Liver (tissue), 9 donors: ENCODE results near the gene DOCK6. TPM values are rescaled to one million over a fixed set of nuclear protein-coding genes. Genes with fewer than 3 reads are reported as not detected.

Source experiments
- DNase-seq: peaks from one replicate; pipeline ENCODE4 v3.0.0-alpha.2; 2017; ENCODE audit warnings: low spot score
- H3K27ac ChIP-seq, 2 donors: one replicate each; pipeline ENCODE4 v1.7.0; 2013; ENCODE audit warnings: inconsistent platforms in 2 of 2, low read length in 2 of 2, control low read depth in 1 of 2, low read depth in 1 of 2, mild to moderate bottlenecking in 1 of 2
- H3K27me3 ChIP-seq, 4 donors: one replicate each; pipeline versions ENCODE4 v1.6.1 to v1.7.0; 2013; ENCODE audit warnings: low read length in 3 of 4, inconsistent platforms in 1 of 4, mild to moderate bottlenecking in 1 of 4, moderate library complexity in 1 of 4; ENCODE audit not compliant: control insufficient read depth in 4 of 4, insufficient read depth in 4 of 4
- H3K36me3 ChIP-seq, 4 donors: one replicate each; pipeline versions ENCODE4 v1.6.1 to v1.7.0; 2013; ENCODE audit warnings: low read length in 3 of 4, mild to moderate bottlenecking in 3 of 4, low read depth in 1 of 4, moderate library complexity in 1 of 4; ENCODE audit not compliant: control insufficient read depth in 4 of 4, insufficient read depth in 3 of 4
- H3K4me1 ChIP-seq, 4 donors: one replicate each; pipeline versions ENCODE4 v1.6.1 to v1.7.0; 2013; ENCODE audit warnings: low read length in 3 of 4, mild to moderate bottlenecking in 3 of 4, moderate library complexity in 1 of 4; ENCODE audit not compliant: control insufficient read depth in 4 of 4, insufficient read depth in 4 of 4
- H3K4me3 ChIP-seq, 3 donors: one replicate each; pipeline versions ENCODE4 v1.6.1 to v1.7.0; 2013; ENCODE audit warnings: low read length in 3 of 3, control low read depth in 1 of 3, low read depth in 1 of 3, mild to moderate bottlenecking in 1 of 3
- H3K9ac ChIP-seq, 2 donors: one replicate each; pipeline ENCODE4 v1.7.0; 2013; ENCODE audit warnings: low read length in 2 of 2, mild to moderate bottlenecking in 2 of 2, moderate library complexity in 2 of 2, control low read depth in 1 of 2, low read depth in 1 of 2
- H3K9me3 ChIP-seq, 4 donors: one replicate each; pipeline versions ENCODE4 v1.6.1 to v1.7.0; 2013; ENCODE audit warnings: low read length in 3 of 4; ENCODE audit not compliant: control insufficient read depth in 4 of 4
- CTCF ChIP-seq: fragments of 150-350 bp; IDR thresholded peaks from 2 replicates; pipeline ENCODE4 v1.5.1; 2017; ENCODE audit warnings: improper control_type of control experiment, low read depth, low read length; ENCODE audit not compliant: missing input control
- EGR1 ChIP-seq, 2 donors: IDR thresholded peaks; 2 replicates each; pipeline ENCODE4 v1.6.1; 2016 to 2018; ENCODE audit warnings: antibody characterized with exemption in 2 of 2, low read depth in 2 of 2
- FOXA1 ChIP-seq: IDR thresholded peaks from 2 replicates; pipeline ENCODE4 v1.6.1; 2016; ENCODE audit warnings: antibody characterized with exemption
- FOXA2 ChIP-seq: IDR thresholded peaks from 2 replicates; pipeline ENCODE4 v1.6.1; 2016; ENCODE audit warnings: antibody characterized with exemption
- GABPA ChIP-seq, 2 donors: IDR thresholded peaks in 1 of 2; conservative IDR thresholded peaks in 1 of 2; 2 replicates each; pipeline ENCODE4 v1.6.1; 2016; ENCODE audit warnings: antibody characterized with exemption in 2 of 2, mild to moderate bottlenecking in 1 of 2, moderate library complexity in 1 of 2
- HNF4A ChIP-seq, 2 donors: conservative IDR thresholded peaks; 2 replicates each; pipeline ENCODE4 v1.6.1; 2016; ENCODE audit warnings: antibody characterized with exemption in 2 of 2, mild to moderate bottlenecking in 2 of 2
- HNF4G ChIP-seq: IDR thresholded peaks from 2 replicates; pipeline ENCODE4 v1.6.1; 2016; ENCODE audit warnings: antibody characterized with exemption
- JUND ChIP-seq, 2 donors: IDR thresholded peaks; 2 replicates each; pipeline ENCODE4 v1.6.1; 2016; ENCODE audit warnings: antibody characterized with exemption in 2 of 2
- MAX ChIP-seq: IDR thresholded peaks from 2 replicates; pipeline ENCODE4 v1.6.1; 2016; ENCODE audit warnings: antibody characterized with exemption
- NR2F2 ChIP-seq: IDR thresholded peaks from 2 replicates; pipeline ENCODE4 v1.6.1; 2016; ENCODE audit warnings: antibody characterized with exemption
- RAD21 ChIP-seq, 2 donors: IDR thresholded peaks; 2 replicates each; pipeline ENCODE4 v1.6.1; 2016; ENCODE audit warnings: antibody characterized with exemption in 2 of 2, mild to moderate bottlenecking in 2 of 2
- REST ChIP-seq: IDR thresholded peaks from 2 replicates; pipeline ENCODE4 v1.6.1; 2016; ENCODE audit warnings: antibody characterized with exemption, mild to moderate bottlenecking
- RXRA ChIP-seq, 2 donors: IDR thresholded peaks; 2 replicates each; pipeline ENCODE4 v1.6.1; 2017 to 2018; ENCODE audit warnings: antibody characterized with exemption in 2 of 2, mild to moderate bottlenecking in 1 of 2
- SP1 ChIP-seq: IDR thresholded peaks from 2 replicates; pipeline ENCODE4 v1.6.1; 2018; ENCODE audit warnings: antibody characterized with exemption, mild to moderate bottlenecking
- TAF1 ChIP-seq: conservative IDR thresholded peaks from 2 replicates; pipeline ENCODE4 v1.6.1; 2016; ENCODE audit warnings: antibody characterized with exemption, mild to moderate bottlenecking
- YY1 ChIP-seq: IDR thresholded peaks from 2 replicates; pipeline ENCODE4 v1.6.1; 2016; ENCODE audit warnings: antibody characterized with exemption, mild to moderate bottlenecking
- WGBS: extraction: QIAGEN DNeasy Blood & Tissue Kit; methylation state at CpG from one replicate; pipeline ENCODE4 v1.1.7; 2013; 5-methylcytosine and 5-hydroxymethylcytosine counted together
- polyA plus RNA-seq, 2 donors: library from polyadenylated mRNA; stranded (reverse) in 1 of 2; unstranded in 1 of 2; fragments of 200-250 nt in 1 of 2; fragments of >200 nt in 1 of 2; fragmentation: Nextera tagmentation in 1 of 2; extraction: Ambion mirVana in 1 of 2; gene quantifications; one replicate each; pipeline versions ENCODE4 v1.2.1 to v1.2.3, GENCODE V29; 2013 to 2015
- total RNA-seq, 2 donors: library from RNA; depleted of rRNA; stranded (reverse); fragments of >200 nt; gene quantifications; one replicate each; pipeline ENCODE4 v1.2.3, GENCODE V29; 2014
- TF ChIP-seq, protein P1 (sequence below): IDR thresholded peaks from 2 replicates; pipeline ENCODE4 v1.6.1; 2016; ENCODE audit warnings: antibody characterized with exemption
- TF ChIP-seq, protein P2 (sequence below): IDR thresholded peaks from 2 replicates; pipeline ENCODE4 v1.6.1; 2016; ENCODE audit warnings: antibody characterized with exemption
- donor health status: healthy.
- donor health status: healthy.
- donor health status: healthy.
- donor health status: healthy.
- donor health status: healthy.

Gene DOCK6
- total and polyA plus RNA-seq, 4 donors = 4.9 to 15.8 (median 13.7) TPM

DNA sequence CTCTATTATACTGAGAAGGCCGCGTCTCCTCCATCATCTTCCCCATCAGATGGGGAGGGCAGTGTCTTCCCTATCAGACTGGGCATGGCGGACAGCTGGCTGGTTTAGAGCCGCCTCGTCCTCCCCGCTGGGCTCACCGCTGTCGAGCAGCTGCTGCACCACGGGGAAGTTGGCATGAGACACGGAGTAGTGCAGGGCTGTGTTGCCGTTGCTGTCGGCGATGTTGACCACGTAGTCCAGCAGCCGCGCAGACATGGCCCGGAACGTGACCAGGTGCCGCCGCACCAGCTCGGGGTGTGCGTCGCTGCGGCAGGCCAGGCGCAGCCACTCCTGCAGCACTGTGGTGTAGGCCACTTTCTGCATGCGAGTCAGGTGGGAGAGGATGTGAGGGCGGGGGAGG, 88.0 kb downstream of the DOCK6 start:
- H3K36me3 ChIP-seq = peaks cover 10 to 42% (median 15%) of the 10 kb centered on the region in 4 donors
- H3K27me3 ChIP-seq = no peaks in the 10 kb centered on the region
- H3K4me3 ChIP-seq = no peak overlapping the region
- no peaks in the 10 kb centered on the region for H3K9me3 ChIP-seq
- peaks cover 0 to 15% (median 8%) of the 10 kb centered on the region in 4 donors for H3K4me1 ChIP-seq
- no peak overlapping the region for H3K27ac ChIP-seq
- no peak for TF ChIP-seq RAD21 (IDR thresholded peaks at IDR 0.05)
- TF ChIP-seq, protein P1, sequence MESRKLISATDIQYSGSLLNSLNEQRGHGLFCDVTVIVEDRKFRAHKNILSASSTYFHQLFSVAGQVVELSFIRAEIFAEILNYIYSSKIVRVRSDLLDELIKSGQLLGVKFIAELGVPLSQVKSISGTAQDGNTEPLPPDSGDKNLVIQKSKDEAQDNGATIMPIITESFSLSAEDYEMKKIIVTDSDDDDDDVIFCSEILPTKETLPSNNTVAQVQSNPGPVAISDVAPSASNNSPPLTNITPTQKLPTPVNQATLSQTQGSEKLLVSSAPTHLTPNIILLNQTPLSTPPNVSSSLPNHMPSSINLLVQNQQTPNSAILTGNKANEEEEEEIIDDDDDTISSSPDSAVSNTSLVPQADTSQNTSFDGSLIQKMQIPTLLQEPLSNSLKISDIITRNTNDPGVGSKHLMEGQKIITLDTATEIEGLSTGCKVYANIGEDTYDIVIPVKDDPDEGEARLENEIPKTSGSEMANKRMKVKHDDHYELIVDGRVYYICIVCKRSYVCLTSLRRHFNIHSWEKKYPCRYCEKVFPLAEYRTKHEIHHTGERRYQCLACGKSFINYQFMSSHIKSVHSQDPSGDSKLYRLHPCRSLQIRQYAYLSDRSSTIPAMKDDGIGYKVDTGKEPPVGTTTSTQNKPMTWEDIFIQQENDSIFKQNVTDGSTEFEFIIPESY = no peak
- TF ChIP-seq YY1 = no peak
- TF ChIP-seq GABPA (IDR thresholded peaks at IDR 0.05 in 1 of 2, conservative IDR thresholded peaks at IDR 0.05 in 1 of 2) = no peak
- no peak for TF ChIP-seq SP1
- TF ChIP-seq REST = no peak
- TF ChIP-seq FOXA2 = no peak
- no peak for TF ChIP-seq TAF1
- TF ChIP-seq HNF4G = no peak
- TF ChIP-seq NR2F2 = no peak
- TF ChIP-seq, protein P2, sequence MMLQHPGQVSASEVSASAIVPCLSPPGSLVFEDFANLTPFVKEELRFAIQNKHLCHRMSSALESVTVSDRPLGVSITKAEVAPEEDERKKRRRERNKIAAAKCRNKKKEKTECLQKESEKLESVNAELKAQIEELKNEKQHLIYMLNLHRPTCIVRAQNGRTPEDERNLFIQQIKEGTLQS = no peak
- WGBS = 98% methylated on average over 27 of the region's 27 CpGs
- no peak for DNase-seq
- H3K9ac ChIP-seq = no peak overlapping the region

GRCh38 chr19:11173516-11174155, 88.7 kb downstream of the DOCK6 start:
- no peak overlapping the region for H3K9ac ChIP-seq
- H3K36me3 ChIP-seq = peaks cover 11 to 42% (median 17%) of the 10 kb centered on the region in 4 donors
- no peaks in the 10 kb centered on the region for H3K9me3 ChIP-seq
- DNase-seq = no peak
- H3K27me3 ChIP-seq = no peaks in the 10 kb centered on the region
- H3K4me3 ChIP-seq = no peak overlapping the region
- no peak overlapping the region for H3K27ac ChIP-seq
- peaks cover 0 to 15% (median 8%) of the 10 kb centered on the region in 4 donors for H3K4me1 ChIP-seq
- 88% methylated on average over 8 of the region's 8 CpGs for WGBS
- TF ChIP-seq HNF4G = no peak
- no peak for TF ChIP-seq NR2F2
- TF ChIP-seq JUND (IDR thresholded peaks at IDR 0.05) = no peak
- TF ChIP-seq SP1 = no peak
- no peak for TF ChIP-seq RXRA (IDR thresholded peaks at IDR 0.05)
- TF ChIP-seq MAX = no peak
- TF ChIP-seq, protein P1 = no peak
- TF ChIP-seq CTCF = no peak
- no peak for TF ChIP-seq TAF1
- TF ChIP-seq YY1 = no peak
- no peak for TF ChIP-seq HNF4A (conservative IDR thresholded peaks at IDR 0.05)
- TF ChIP-seq, protein P2 = no peak
- TF ChIP-seq EGR1 (IDR thresholded peaks at IDR 0.05; ENCODE audit: low read depth in 2 of 2) = no peak
- TF ChIP-seq FOXA1 = no peak
- TF ChIP-seq FOXA2 = no peak
